Skeletal muscle cell (primary cell): ENCODE data around the gene TTR.

Experiments used
- DNase-seq: peaks from one replicate; pipeline ENCODE4 v3.0.0-alpha.2; 2010; ENCODE audit warnings: low read depth
- H3K4me3 ChIP-seq: 2 replicates; pipeline ENCODE4 v1.5.1; 2011; ENCODE audit warnings: low read depth, mild to moderate bottlenecking, control low read depth, low read length, moderate library complexity

TTR gene

DNA sequence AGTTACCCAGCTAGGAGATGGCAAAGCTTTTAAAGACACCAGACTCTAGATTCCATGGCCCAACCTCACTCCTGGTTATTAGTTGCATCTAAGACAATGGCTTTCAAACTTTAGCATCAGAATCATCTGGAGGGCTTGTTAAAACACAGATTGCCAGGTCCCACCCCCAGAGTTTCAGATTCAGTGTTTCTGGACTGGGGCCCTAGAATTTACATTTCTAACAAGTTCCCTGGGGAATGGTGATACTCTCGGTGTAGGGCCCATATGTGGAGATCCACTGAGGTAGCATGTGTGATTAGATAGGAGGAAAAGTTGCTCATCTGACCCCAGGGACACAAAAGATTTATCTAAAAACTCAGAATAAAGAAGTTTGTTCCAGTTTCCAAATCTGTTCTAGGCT, 14.5 kb upstream of the TTR start:
- no peak for DNase-seq

DNA sequence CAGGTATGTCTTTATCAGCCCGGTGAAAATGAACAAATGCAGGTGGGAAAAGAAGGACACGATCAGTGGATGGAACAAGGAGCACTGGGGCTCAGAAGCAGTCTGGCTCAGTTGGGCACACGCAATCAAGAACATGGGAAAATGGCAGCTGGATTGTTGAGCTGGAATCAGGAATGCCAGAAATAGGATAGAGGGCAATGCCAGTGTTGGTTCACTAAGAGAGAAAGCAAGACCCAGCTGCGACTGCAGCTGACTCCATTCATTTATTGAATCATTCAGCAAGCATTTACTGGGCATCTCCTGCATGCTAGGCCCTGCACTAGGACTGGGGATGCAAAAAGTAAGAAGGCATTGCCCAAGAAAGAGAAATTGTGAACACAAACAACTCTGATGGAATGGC, 13.6 kb upstream of the TTR start:
- no peak for DNase-seq
- no peak overlapping the region for H3K4me3 ChIP-seq

More for the DNA sequence above, 14.5 kb upstream of the TTR start:
- H3K4me3 ChIP-seq, result no peak overlapping the region

DNA sequence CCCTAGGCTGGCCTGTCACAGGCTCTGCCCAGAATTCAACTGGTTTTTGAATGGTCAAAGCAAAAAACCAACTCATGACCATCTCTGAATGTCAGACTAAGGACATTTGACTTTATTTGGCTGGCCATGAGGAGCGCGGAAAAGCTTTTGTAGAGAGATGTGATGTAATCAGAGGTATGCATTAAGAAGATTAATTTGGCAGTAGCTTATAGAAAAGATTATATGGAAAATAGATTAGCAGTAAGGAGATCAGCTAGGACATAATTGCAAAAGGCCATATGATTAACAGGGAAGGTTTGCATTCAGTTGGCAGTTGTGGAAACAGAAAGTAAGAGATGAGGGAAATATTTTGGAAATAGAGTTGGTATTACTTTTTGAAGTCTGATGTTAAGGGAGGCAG, 12.3 kb upstream of the TTR start:
- H3K4me3 ChIP-seq, result no peak overlapping the region
- DNase-seq, result no peak

DNA sequence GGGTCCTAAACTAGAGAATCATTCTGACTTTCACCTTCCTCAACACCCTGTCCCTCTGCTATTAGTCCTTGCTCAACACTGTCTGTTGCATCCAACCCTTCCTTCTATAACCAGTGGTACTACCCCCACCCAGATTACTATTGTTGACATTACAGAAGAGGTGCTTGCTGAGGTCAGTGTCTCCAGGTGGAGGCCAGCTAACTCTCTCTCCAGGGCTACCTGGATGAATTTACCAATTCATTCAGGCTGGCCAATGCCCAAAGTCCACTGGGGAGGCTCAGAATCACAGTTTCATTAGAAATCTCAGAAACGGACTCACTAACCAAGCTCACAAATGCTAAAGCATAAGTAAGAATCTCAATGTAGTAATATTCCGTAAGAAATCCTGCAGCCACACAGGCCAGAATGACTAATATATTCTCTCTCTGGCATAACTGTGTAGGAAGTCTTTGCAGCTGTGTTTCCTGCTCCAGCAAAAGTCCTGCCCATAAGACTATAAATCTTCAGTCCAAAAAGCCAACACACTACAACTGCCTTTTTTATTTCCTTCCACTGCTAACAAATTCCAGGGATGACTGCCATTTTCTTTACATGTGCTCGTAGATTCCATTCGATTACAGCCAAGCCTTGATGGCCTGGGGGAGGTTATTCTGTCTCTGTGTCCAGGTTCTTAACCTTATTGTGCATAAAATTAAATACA, 10.0 kb upstream of the TTR start:
- peak; percentile 54 for DNase-seq

DNA sequence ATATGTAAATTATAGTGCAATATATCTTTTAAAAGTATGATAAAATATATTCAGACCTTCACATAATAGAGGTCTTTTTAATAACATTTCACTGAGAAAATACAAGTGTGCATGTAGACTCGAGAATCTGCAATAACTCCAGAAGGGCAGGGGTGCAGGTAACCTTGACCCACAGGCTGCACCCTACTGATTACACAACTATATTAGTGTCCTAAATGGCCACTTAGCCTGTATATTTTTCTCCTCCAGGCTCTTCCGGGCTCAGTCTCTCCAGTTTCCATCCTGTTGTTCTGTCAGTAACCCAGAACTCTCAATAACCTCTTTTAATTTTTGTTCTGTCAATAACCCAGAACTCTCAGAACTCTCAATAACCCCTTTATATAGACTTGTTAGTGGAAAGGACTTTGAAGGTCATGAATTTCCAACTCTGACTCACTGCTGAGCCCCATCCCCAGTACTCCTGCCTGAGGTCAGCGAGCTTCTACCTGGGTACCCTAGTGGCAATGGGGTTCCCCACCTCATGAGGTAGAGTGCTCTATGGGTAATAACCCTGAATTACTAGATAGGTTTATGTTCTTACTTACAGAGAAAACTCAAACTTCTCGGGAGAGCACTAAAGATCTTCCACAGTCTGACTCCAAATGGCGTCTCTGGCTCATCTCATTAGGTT, 8.4 kb upstream of the TTR start:
- no peak for DNase-seq
- H3K4me3 ChIP-seq, result no peak overlapping the region

More for the DNA sequence above, 10.0 kb upstream of the TTR start:
- no peak overlapping the region for H3K4me3 ChIP-seq

DNA sequence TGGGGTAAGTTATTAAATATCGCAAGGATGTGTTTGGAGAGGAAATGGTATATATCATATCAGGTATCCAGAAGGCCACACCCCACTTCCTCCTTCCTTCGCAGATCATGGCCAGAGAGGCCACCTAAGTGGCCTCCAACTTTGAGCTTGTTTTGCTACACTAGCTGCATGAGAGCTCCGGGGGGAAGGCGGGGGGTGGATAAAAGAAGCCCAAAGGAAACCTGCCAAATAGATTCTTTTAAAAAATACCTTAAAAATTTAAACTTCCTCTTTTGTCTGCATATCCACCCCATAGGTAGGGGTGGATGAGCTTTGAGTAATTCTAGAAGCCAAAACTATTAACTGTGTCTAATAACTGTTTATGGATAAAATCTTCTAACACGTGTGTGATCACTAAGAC, 5.7 kb upstream of the TTR start:
- no peak for DNase-seq
- no peak overlapping the region for H3K4me3 ChIP-seq

DNA sequence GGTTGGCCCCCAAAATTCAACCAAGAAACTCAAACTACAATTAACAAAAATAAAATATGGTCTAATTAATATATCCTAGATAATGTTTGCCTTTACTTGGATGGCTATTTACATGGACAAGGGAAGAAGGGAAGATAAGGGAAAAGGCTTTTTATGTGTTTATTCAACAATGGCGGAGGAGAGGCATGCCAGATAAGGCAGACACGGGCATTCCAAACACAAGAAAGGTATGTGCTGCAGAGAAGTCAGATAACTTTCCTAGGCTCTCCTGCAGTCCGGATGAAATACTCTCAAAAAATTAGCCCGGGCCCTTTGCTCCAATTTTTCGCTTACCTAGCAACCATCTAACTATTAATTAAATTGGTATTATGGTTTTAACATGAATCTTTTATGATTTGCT, 5.1 kb upstream of the TTR start:
- no peak for DNase-seq
- H3K4me3 ChIP-seq, result no peak overlapping the region

DNA sequence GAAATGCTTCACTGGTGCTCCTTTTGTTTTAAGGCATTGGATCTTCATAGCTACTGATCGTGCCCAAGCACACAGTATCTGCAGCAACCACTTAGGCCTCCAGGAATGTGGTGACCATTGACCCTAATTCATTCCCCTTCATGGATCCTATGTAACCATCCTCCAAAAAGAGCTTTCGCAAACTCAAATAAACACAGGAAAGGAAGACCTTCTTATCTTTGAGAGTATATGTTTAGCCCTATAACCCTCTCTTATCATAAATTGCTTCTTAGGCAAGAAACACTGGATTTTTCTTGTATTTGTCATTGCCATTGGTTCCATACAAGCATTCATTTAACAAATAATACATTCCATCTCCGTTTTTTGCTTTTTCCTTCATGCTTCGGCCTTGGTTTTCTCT, 4.1 kb upstream of the TTR start:
- H3K4me3 ChIP-seq, result no peak overlapping the region
- DNase-seq, result no peak

DNA sequence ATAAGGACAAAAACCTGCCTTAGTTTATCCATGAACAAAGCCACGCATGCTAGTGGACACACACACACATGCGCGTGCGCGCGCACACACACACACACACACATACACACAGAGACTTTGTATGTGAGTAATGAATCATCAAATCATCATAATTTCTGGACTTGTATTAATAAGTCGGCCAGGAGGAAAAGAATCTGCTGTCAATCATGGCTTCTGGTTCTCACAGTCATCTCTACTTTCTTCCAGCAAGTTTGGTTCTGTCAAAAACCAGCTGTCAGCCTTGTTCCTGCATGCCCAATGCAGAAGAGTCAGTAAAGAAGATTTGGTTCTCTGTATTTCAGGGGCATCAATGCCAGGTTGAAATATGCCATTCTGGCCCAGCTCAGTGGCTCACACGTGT, 1.1 kb upstream of the TTR start:
- DNase-seq, result no peak
- H3K4me3 ChIP-seq, result no peak overlapping the region

DNA sequence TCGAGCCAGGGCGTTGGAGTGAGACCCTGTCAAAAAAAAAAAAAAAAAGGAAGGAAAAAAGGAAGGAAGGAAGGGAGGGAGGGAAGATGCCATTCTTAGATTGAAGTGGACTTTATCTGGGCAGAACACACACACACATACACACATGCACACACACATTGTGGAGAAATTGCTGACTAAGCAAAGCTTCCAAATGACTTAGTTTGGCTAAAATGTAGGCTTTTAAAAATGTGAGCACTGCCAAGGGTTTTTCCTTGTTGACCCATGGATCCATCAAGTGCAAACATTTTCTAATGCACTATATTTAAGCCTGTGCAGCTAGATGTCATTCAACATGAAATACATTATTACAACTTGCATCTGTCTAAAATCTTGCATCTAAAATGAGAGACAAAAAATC, 564 bp upstream of the TTR start:
- DNase-seq, result no peak
- no peak overlapping the region for H3K4me3 ChIP-seq

DNA sequence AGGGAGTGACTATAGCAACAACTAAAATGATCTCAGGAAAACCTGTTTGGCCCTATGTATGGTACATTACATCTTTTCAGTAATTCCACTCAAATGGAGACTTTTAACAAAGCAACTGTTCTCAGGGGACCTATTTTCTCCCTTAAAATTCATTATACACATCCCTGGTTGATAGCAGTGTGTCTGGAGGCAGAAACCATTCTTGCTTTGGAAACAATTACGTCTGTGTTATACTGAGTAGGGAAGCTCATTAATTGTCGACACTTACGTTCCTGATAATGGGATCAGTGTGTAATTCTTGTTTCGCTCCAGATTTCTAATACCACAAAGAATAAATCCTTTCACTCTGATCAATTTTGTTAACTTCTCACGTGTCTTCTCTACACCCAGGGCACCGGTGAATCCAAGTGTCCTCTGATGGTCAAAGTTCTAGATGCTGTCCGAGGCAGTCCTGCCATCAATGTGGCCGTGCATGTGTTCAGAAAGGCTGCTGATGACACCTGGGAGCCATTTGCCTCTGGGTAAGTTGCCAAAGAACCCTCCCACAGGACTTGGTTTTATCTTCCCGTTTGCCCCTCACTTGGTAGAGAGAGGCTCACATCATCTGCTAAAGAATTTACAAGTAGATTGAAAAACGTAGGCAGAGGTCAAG, 955 bp downstream of the TTR start:
- DNase-seq, result no peak
- H3K4me3 ChIP-seq, result no peak overlapping the region

DNA sequence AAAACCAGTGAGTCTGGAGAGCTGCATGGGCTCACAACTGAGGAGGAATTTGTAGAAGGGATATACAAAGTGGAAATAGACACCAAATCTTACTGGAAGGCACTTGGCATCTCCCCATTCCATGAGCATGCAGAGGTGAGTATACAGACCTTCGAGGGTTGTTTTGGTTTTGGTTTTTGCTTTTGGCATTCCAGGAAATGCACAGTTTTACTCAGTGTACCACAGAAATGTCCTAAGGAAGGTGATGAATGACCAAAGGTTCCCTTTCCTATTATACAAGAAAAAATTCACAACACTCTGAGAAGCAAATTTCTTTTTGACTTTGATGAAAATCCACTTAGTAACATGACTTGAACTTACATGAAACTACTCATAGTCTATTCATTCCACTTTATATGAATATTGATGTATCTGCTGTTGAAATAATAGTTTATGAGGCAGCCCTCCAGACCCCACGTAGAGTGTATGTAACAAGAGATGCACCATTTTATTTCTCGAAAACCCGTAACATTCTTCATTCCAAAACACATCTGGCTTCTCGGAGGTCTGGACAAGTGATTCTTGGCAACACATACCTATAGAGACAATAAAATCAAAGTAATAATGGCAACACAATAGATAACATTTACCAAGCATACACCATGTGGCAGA, 3.6 kb downstream of the TTR start:
- no peak for DNase-seq
- H3K4me3 ChIP-seq, result no peak overlapping the region

DNA sequence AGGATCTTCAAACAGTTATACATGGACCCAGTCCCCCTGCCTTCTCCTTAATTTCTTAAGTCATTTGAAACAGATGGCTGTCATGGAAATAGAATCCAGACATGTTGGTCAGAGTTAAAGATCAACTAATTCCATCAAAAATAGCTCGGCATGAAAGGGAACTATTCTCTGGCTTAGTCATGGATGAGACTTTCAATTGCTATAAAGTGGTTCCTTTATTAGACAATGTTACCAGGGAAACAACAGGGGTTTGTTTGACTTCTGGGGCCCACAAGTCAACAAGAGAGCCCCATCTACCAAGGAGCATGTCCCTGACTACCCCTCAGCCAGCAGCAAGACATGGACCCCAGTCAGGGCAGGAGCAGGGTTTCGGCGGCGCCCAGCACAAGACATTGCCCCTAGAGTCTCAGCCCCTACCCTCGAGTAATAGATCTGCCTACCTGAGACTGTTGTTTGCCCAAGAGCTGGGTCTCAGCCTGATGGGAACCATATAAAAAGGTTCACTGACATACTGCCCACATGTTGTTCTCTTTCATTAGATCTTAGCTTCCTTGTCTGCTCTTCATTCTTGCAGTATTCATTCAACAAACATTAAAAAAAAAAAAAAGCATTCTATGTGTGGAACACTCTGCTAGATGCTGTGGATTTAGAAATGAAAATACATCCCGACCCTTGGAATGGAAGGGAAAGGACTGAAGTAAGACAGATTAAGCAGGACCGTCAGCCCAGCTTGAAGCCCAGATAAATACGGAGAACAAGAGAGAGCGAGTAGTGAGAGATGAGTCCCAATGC, 4.6 kb downstream of the TTR start:
- DNase-seq, result no peak
- no peak overlapping the region for H3K4me3 ChIP-seq

DNA sequence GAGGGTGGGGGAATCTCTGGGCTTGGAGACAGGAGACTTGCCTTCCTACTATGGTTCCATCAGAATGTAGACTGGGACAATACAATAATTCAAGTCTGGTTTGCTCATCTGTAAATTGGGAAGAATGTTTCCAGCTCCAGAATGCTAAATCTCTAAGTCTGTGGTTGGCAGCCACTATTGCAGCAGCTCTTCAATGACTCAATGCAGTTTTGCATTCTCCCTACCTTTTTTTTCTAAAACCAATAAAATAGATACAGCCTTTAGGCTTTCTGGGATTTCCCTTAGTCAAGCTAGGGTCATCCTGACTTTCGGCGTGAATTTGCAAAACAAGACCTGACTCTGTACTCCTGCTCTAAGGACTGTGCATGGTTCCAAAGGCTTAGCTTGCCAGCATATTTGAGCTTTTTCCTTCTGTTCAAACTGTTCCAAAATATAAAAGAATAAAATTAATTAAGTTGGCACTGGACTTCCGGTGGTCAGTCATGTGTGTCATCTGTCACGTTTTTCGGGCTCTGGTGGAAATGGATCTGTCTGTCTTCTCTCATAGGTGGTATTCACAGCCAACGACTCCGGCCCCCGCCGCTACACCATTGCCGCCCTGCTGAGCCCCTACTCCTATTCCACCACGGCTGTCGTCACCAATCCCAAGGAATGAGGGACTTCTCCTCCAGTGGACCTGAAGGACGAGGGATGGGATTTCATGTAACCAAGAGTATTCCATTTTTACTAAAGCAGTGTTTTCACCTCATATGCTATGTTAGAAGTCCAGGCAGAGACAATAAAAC, 6.5 kb downstream of the TTR start:
- no peak for DNase-seq
- no peak overlapping the region for H3K4me3 ChIP-seq

DNA sequence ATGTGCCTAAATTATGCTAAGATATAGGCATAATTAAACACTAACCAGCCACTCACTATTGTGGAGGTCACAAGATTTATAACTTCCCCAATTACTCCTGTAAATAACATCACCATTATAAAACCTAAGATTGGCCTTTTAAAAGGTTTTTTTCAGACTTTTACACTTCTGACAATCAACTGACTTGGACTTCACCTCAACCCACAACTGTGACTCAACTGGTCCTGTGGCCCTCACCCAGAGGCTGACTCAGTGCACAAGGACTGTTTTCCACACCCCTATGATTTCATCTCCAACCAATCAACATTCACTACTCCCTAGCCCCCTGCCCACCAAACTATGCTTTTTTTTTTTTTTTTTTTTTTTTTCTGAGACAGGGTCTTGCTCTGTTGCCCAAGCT, 11.6 kb downstream of the TTR start:
- no peak overlapping the region for H3K4me3 ChIP-seq
- no peak for DNase-seq

DNA sequence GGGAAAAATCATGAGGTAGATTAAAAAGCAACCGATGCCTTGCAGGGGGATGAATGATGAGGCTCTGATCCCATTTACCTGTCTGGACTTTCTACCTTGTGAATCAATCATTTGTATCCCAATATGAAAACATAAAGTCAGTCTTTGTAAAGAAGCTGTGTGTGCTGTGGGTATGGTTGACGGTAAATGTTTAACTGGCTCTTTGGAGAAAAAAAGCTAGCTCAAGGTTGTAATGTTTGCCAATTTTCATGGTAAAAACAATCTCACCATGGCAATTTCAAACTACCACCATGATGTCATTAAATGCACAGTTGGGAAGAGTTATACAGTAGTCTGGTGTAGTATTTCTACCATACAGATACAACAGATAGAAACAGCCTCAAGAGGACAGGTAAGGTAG, 14.6 kb downstream of the TTR start:
- no peak overlapping the region for H3K4me3 ChIP-seq
- no peak for DNase-seq

DNA sequence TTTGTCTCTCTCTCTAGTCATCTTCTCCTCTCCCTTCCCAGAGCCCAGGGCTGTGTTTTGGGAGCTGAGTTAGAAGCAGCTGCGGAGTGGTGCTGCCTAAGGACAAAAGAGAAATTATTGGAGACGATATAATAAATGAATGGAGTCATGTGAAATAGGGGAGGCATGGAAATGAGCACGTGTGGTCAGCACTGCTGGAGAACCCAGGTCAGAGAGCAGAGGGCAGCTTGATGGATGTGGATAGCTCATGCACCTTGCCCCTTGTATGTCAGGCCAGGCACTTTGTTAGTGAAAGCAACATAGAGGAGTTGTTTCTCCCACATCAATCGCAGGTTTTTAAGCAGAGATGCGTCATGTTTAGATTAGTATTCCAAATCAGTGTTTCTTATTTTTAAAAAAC, 15.7 kb downstream of the TTR start:
- no peak overlapping the region for H3K4me3 ChIP-seq
- no peak for DNase-seq

DNA sequence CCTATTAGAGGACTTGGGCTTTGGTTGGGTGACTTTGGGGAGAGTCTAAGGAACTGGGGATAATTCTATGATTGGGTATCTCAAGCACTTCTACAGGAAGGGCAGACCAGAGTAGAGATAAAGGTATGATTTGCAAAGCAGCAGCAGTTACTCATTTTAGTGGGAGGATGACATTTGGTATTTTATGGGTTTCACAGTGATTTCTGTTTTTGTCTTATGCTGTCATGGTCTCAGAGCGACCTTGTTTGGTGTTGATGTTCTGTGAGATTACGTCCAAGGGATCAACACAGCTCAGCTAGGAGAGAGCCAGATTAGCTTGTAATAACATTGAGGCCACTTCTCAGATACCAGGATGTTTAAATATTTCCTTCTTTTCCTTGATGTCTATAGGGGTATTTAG, 18.2 kb downstream of the TTR start:
- no peak for DNase-seq
- H3K4me3 ChIP-seq, result no peak overlapping the region
